CD8-positive, alpha-beta memory T cell (primary cell): ENCODE results near the gene NTRK2. TPM values are rescaled to one million over a fixed set of nuclear protein-coding genes. Genes with fewer than 3 reads are reported as not detected.

Experiments used
- CTCF ChIA-PET: fragments of 350-600 bp; sonication (Branson Sonifier 250); formaldehyde crosslinking; loops from one replicate; lab custom pipeline; 2021; ENCODE audit warnings: antibody characterized with exemption; lab: Charles Lee
- POLR2A ChIA-PET: fragments of 350-600 bp; sonication (Branson Sonifier 250); formaldehyde crosslinking; loops from one replicate; lab custom pipeline; 2021; ENCODE audit warnings: antibody characterized with exemption; lab: Charles Lee
- DNase-seq, 5 donors: peaks; one replicate each; pipeline versions ENCODE4 v3.0.0 to v3.0.0-alpha.2; 2020 to 2022; ENCODE audit warnings: mixed read lengths in 1 of 5
- H3K27ac ChIP-seq: one replicate; pipeline ENCODE4 v1.7.0; 2013; ENCODE audit warnings: low read depth, mild to moderate bottlenecking, low read length, moderate library complexity
- H3K27me3 ChIP-seq: 2 replicates; pipeline ENCODE4 v1.7.0; 2013; ENCODE audit warnings: low read length, mild to moderate bottlenecking; ENCODE audit not compliant: insufficient read depth, poor library complexity, severe bottlenecking
- H3K36me3 ChIP-seq: 2 replicates; pipeline ENCODE4 v1.7.0; 2013; ENCODE audit warnings: mild to moderate bottlenecking, low read length, moderate library complexity; ENCODE audit not compliant: insufficient read depth
- H3K4me1 ChIP-seq: 2 replicates; pipeline ENCODE4 v1.7.0; 2013; ENCODE audit warnings: mild to moderate bottlenecking, low read length, moderate library complexity; ENCODE audit not compliant: insufficient read depth
- H3K4me3 ChIP-seq: 2 replicates; pipeline ENCODE4 v1.7.0; 2013; ENCODE audit warnings: mild to moderate bottlenecking, low read length
- H3K9me3 ChIP-seq: 2 replicates; pipeline ENCODE4 v1.7.0; 2013; ENCODE audit warnings: mild to moderate bottlenecking, low read length
- H3K27ac Mint-ChIP-seq, 8 donors: one replicate each; pipeline ENCODE4 v1.8.0; 2020 to 2021; ENCODE audit warnings: mixed read lengths in 8 of 8, mild to moderate bottlenecking in 6 of 8, inconsistent platforms in 3 of 8, moderate library complexity in 3 of 8
- H3K27me3 Mint-ChIP-seq, 2 donors: one replicate each; pipeline ENCODE4 v1.8.0; 2020 to 2021; ENCODE audit warnings: mixed read lengths in 2 of 2, mild to moderate bottlenecking in 1 of 2, moderate library complexity in 1 of 2
- H3K36me3 Mint-ChIP-seq, 3 donors: one replicate each; pipeline ENCODE4 v1.8.0; 2020 to 2021; ENCODE audit warnings: mixed read lengths in 3 of 3, inconsistent platforms in 1 of 3, mild to moderate bottlenecking in 1 of 3
- H3K4me1 Mint-ChIP-seq, 3 donors: one replicate each; pipeline ENCODE4 v1.8.0; 2020 to 2021; ENCODE audit warnings: mixed read lengths in 3 of 3, inconsistent platforms in 1 of 3, mild to moderate bottlenecking in 1 of 3
- H3K4me3 Mint-ChIP-seq, 7 donors: one replicate each; pipeline ENCODE4 v1.8.0; 2020 to 2021; ENCODE audit warnings: mixed read lengths in 7 of 7, mild to moderate bottlenecking in 6 of 7, moderate library complexity in 4 of 7, inconsistent platforms in 2 of 7
- H3K9me3 Mint-ChIP-seq, 5 donors: one replicate each; pipeline ENCODE4 v1.8.0; 2020 to 2022; ENCODE audit warnings: mixed read lengths in 5 of 5, mild to moderate bottlenecking in 3 of 5, moderate library complexity in 2 of 5, inconsistent platforms in 1 of 5
- polyA plus RNA-seq: library from polyadenylated mRNA; unstranded; fragments of 300-500 nt; fragmentation: Illumina TruSeq; gene quantifications from one replicate; pipeline ENCODE4 v1.2.3, GENCODE V29; 2021
- total RNA-seq, 2 experiments: library from RNA; stranded (reverse); gene quantifications; one replicate each; pipeline ENCODE4 v1.2.3, GENCODE V29; 2021

NTRK2 gene
- total and polyA plus RNA-seq, 3 experiments from 2014 or later, result 0.26 to 0.38 TPM; not detected in 1

GRCh38 chr9:84722388-84722989 lies 53.0 kb downstream of the NTRK2 start:
- Histone ChIP-seq H3K27ac (no peak overlapping the region), H3K4me3 (no peak overlapping the region), H3K9me3 (no peaks in the 10 kb centered on the region), H3K4me1 (no peaks in the 10 kb centered on the region), H3K36me3 (no peaks in the 10 kb centered on the region), H3K27me3 (no peaks in the 10 kb centered on the region)
- no peak for DNase-seq
- H3K36me3 Mint-ChIP-seq, result no peaks in the 10 kb centered on the region
- ChIA-PET CTCF (no interaction called here), POLR2A (no interaction called here)
- H3K4me3 Mint-ChIP-seq, result no peak overlapping the region
- peaks cover 0 to 7% (median 0%) of the 10 kb centered on the region in 5 donors for H3K9me3 Mint-ChIP-seq
- H3K27me3 Mint-ChIP-seq, result peaks cover 0 to 2% of the 10 kb centered on the region in 2 donors
- no peak overlapping the region for H3K27ac Mint-ChIP-seq
- no peaks in the 10 kb centered on the region for H3K4me1 Mint-ChIP-seq

DNA sequence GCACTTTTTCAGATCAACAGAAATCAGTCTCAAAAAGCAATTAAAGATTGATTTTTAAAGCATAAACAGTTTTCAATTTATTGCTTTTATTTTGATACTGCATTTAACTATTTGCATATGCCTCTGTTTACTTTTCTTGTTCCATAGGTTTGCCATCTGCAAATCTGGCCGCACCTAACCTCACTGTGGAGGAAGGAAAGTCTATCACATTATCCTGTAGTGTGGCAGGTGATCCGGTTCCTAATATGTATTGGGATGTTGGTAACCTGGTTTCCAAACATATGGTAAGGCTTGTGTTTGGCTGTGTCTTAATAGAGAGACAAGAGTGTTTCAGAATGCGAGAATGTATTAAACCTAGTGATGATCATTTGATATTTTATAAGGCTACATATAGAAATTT lies 53.9 kb downstream of the NTRK2 start:
- no peaks in the 10 kb centered on the region for H3K36me3 Mint-ChIP-seq
- Histone ChIP-seq H3K4me3 (no peak overlapping the region), H3K27ac (no peak overlapping the region), H3K27me3 (no peaks in the 10 kb centered on the region), H3K4me1 (no peaks in the 10 kb centered on the region), H3K36me3 (no peaks in the 10 kb centered on the region), H3K9me3 (no peaks in the 10 kb centered on the region)
- no peaks in the 10 kb centered on the region for H3K4me1 Mint-ChIP-seq
- ChIA-PET POLR2A (no interaction called here), CTCF (no interaction called here)
- H3K9me3 Mint-ChIP-seq, result peaks cover 0 to 7% (median 0%) of the 10 kb centered on the region in 5 donors
- no peak for DNase-seq
- H3K27me3 Mint-ChIP-seq, result peaks cover 0 to 4% of the 10 kb centered on the region in 2 donors
- no peak overlapping the region for H3K4me3 Mint-ChIP-seq
- H3K27ac Mint-ChIP-seq, result no peak overlapping the region

- no peak for DNase-seq
- H3K27me3 Mint-ChIP-seq, result peaks cover 0 to 3% of the 10 kb centered on the region in 2 donors
- H3K27me3 ChIP-seq, result no peaks in the 10 kb centered on the region
- CTCF ChIA-PET, result no interaction called here
- POLR2A ChIA-PET, result no interaction called here
- H3K36me3 Mint-ChIP-seq, result no peaks in the 10 kb centered on the region
- no peaks in the 10 kb centered on the region for H3K9me3 Mint-ChIP-seq
- no peak overlapping the region for H3K4me3 ChIP-seq
- H3K4me1 ChIP-seq, result no peaks in the 10 kb centered on the region
- H3K9me3 ChIP-seq, result no peaks in the 10 kb centered on the region
- H3K4me1 Mint-ChIP-seq, result no peaks in the 10 kb centered on the region
- no peaks in the 10 kb centered on the region for H3K36me3 ChIP-seq
- H3K27ac Mint-ChIP-seq, result no peak overlapping the region
- no peak overlapping the region for H3K27ac ChIP-seq
- H3K4me3 Mint-ChIP-seq, result no peak overlapping the region
Observed at GRCh38 chr9:84731696-84732095, 62.2 kb downstream of the NTRK2 start.

GRCh38 chr9:84736081-84736480 lies 66.6 kb downstream of the NTRK2 start:
- Mint-ChIP-seq H3K4me1 (no peaks in the 10 kb centered on the region), H3K36me3 (no peaks in the 10 kb centered on the region), H3K27ac (no peak overlapping the region), H3K4me3 (no peak overlapping the region), H3K9me3 (peaks cover 0 to 3% (median 0%) of the 10 kb centered on the region in 5 donors), H3K27me3 (no peaks in the 10 kb centered on the region)
- Histone ChIP-seq H3K9me3 (no peaks in the 10 kb centered on the region), H3K36me3 (no peaks in the 10 kb centered on the region), H3K4me1 (no peaks in the 10 kb centered on the region), H3K27ac (no peak overlapping the region), H3K4me3 (no peak overlapping the region), H3K27me3 (no peaks in the 10 kb centered on the region)
- DNase-seq, result no peak
- ChIA-PET POLR2A (no interaction called here), CTCF (no interaction called here)

DNA sequence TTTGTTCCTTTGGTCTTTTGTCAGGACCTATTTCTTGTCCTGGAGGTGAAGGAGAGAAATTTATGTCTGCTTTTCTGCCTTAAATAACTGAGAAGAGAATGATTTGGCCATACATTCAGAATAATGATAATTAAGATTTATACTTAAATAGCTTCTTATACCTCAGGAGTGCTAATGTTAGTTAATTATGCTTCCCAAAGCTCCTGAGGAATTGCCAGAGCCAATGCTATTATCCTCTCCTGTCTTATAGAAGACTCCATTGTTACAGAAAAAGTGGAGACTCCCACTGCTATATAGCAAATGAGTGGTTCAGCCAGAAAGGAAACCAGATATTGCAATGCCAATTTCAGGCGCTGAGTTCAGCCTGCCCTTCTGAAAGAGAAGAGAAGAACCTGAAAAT lies 67.0 kb downstream of the NTRK2 start:
- H3K36me3 Mint-ChIP-seq, result no peaks in the 10 kb centered on the region
- H3K4me1 Mint-ChIP-seq, result no peaks in the 10 kb centered on the region
- no peak for DNase-seq
- peaks cover 0 to 3% (median 0%) of the 10 kb centered on the region in 5 donors for H3K9me3 Mint-ChIP-seq
- Histone ChIP-seq H3K9me3 (no peaks in the 10 kb centered on the region), H3K36me3 (no peaks in the 10 kb centered on the region), H3K27me3 (no peaks in the 10 kb centered on the region), H3K27ac (no peak overlapping the region), H3K4me1 (no peaks in the 10 kb centered on the region), H3K4me3 (no peak overlapping the region)
- POLR2A ChIA-PET, result no interaction called here
- no peak overlapping the region for H3K4me3 Mint-ChIP-seq
- CTCF ChIA-PET, result no interaction called here
- no peak overlapping the region for H3K27ac Mint-ChIP-seq
- no peaks in the 10 kb centered on the region for H3K27me3 Mint-ChIP-seq

- H3K36me3 Mint-ChIP-seq, result no peaks in the 10 kb centered on the region
- H3K27ac Mint-ChIP-seq, result no peak overlapping the region
- Histone ChIP-seq H3K27me3 (no peaks in the 10 kb centered on the region), H3K9me3 (no peaks in the 10 kb centered on the region), H3K4me3 (no peak overlapping the region), H3K36me3 (no peaks in the 10 kb centered on the region), H3K27ac (no peak overlapping the region), H3K4me1 (no peaks in the 10 kb centered on the region)
- no peaks in the 10 kb centered on the region for H3K4me1 Mint-ChIP-seq
- CTCF ChIA-PET, result no interaction called here
- no peak overlapping the region for H3K4me3 Mint-ChIP-seq
- DNase-seq, result no peak
- POLR2A ChIA-PET, result no interaction called here
- H3K9me3 Mint-ChIP-seq, result peaks cover 0 to 3% (median 0%) of the 10 kb centered on the region in 5 donors
- H3K27me3 Mint-ChIP-seq, result no peaks in the 10 kb centered on the region
Observed at GRCh38 chr9:84738353-84738752, 68.8 kb downstream of the NTRK2 start.

DNA sequence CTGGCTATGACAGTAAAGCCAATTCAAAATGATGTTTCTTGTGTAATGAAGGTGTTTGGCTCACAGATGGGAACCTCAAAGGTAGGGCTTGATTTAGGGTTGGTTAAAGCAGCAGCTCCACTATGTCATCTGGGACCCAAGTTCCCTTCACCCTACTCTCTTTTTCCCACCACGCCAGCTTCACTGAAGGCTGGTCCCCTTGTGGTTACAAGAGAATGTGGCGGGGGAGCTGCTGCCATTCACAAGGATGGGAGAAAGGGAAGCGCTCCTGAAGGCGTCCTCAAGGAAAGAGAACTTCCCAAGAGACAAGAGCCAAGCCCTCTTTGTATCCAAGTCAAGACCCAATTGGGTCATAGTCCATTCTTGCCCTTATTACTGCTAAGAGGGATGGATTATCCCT lies 72.7 kb downstream of the NTRK2 start:
- no peak for DNase-seq
- Histone ChIP-seq H3K36me3 (no peaks in the 10 kb centered on the region), H3K27me3 (no peaks in the 10 kb centered on the region), H3K27ac (no peak overlapping the region), H3K4me3 (no peak overlapping the region), H3K9me3 (no peaks in the 10 kb centered on the region), H3K4me1 (no peaks in the 10 kb centered on the region)
- no peaks in the 10 kb centered on the region for H3K27me3 Mint-ChIP-seq
- H3K4me1 Mint-ChIP-seq, result no peaks in the 10 kb centered on the region
- CTCF ChIA-PET, result no interaction called here
- peaks cover 0 to 3% (median 0%) of the 10 kb centered on the region in 5 donors for H3K9me3 Mint-ChIP-seq
- H3K4me3 Mint-ChIP-seq, result no peak overlapping the region
- POLR2A ChIA-PET, result no interaction called here
- no peaks in the 10 kb centered on the region for H3K36me3 Mint-ChIP-seq
- H3K27ac Mint-ChIP-seq, result no peak overlapping the region

DNA sequence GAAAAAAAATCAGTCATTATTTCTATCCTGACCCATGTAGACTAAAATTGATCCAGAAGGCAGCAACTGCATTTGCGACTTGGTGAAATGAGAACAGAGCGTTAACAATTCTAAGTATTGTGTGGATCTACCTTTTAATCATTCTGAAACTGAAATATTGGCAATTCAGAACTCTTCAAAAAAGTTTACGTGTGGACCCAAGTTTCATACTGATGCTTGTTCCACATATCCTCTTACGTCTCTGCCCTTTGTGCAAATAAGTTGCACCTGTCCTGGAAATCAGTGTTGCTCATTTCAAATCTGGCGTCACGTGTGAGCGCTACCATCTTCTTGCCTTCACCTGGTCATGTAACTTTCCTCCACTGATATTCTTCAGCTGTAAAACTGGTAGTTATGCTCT lies 74.7 kb downstream of the NTRK2 start:
- ChIA-PET POLR2A (no interaction called here), CTCF (no interaction called here)
- Mint-ChIP-seq H3K9me3 (no peaks in the 10 kb centered on the region), H3K4me1 (no peaks in the 10 kb centered on the region), H3K36me3 (no peaks in the 10 kb centered on the region), H3K27me3 (no peaks in the 10 kb centered on the region), H3K27ac (no peak overlapping the region), H3K4me3 (no peak overlapping the region)
- Histone ChIP-seq H3K27me3 (no peaks in the 10 kb centered on the region), H3K4me1 (no peaks in the 10 kb centered on the region), H3K9me3 (no peaks in the 10 kb centered on the region), H3K27ac (no peak overlapping the region), H3K36me3 (no peaks in the 10 kb centered on the region), H3K4me3 (no peak overlapping the region)
- DNase-seq, result no peak
